HepG2 (cell line): ENCODE results near the gene SETD1A. TPM values are rescaled to one million over a fixed set of nuclear protein-coding genes. Genes with fewer than 3 reads are reported as not detected.

Experiments
- ARID3A ChIP-seq: IDR thresholded peaks from 2 replicates; pipeline ENCODE4 v1.6.1; 2012; ENCODE audit warnings: low read depth, low read length, improper control_type of control experiment
- CREB1 ChIP-seq, 2 experiments: fragments of 450-650 bp in 1 of 2; IDR thresholded peaks; 2 replicates each; pipeline ENCODE4 v1.6.1; 2016 to 2017; ENCODE audit warnings: control low read depth in 1 of 2, mild to moderate bottlenecking in 1 of 2, missing compliant biosample characterization in 1 of 2, missing genetic modification characterization in 1 of 2
- CREB3 ChIP-seq: sonication (generic); formaldehyde crosslinking; IDR thresholded peaks from 2 replicates; pipeline ENCODE4 v1.5.0; 2020; ENCODE audit warnings: missing genetic modification reagents
- EHMT2 ChIP-seq: fragments of 200-600 bp; sonication (generic); IDR thresholded peaks from 2 replicates; pipeline ENCODE4 v1.7.0; 2017; ENCODE audit warnings: antibody characterized with exemption, low read depth, low read length, borderline replicate concordance
- ELF3 ChIP-seq: IDR thresholded peaks from 2 replicates; pipeline ENCODE4 v1.6.1; 2016; ENCODE audit warnings: missing genetic modification reagents, missing compliant biosample characterization
- HNRNPH1 ChIP-seq: fragments of 200-400 bp; formaldehyde crosslinking; optimal IDR thresholded peaks from 2 replicates; pipeline ENCODE3; 2017; ENCODE audit warnings: mild to moderate bottlenecking, low read depth, low read length
- PCBP2 ChIP-seq: fragments of 200-400 bp; formaldehyde crosslinking; optimal IDR thresholded peaks from 2 replicates; pipeline ENCODE3; 2018; ENCODE audit warnings: low read length, low read depth; ENCODE audit not compliant: poor library complexity, severe bottlenecking
- SATB2 ChIP-seq: sonication (generic); formaldehyde crosslinking; IDR thresholded peaks from 2 replicates; pipeline ENCODE4 v1.5.0; 2020; ENCODE audit warnings: missing genetic modification reagents
- SIX4 ChIP-seq: sonication (generic); formaldehyde crosslinking; IDR thresholded peaks from 2 replicates; pipeline ENCODE4 v1.4.0; 2020; ENCODE audit warnings: missing genetic modification reagents
- SMARCE1 ChIP-seq: fragments of 450-650 bp; IDR thresholded peaks from 2 replicates; pipeline ENCODE4 v1.6.1; 2017; ENCODE audit warnings: borderline replicate concordance
- THAP9 ChIP-seq: sonication (generic); formaldehyde crosslinking; IDR thresholded peaks from 2 replicates; pipeline ENCODE4; 2020; ENCODE audit warnings: missing genetic modification reagents, mild to moderate bottlenecking, borderline replicate concordance
- TOE1 ChIP-seq: sonication (generic); formaldehyde crosslinking; IDR thresholded peaks from 2 replicates; pipeline ENCODE4 v1.4.0; 2020; ENCODE audit warnings: mild to moderate bottlenecking, missing genetic modification reagents
- ZFP36 ChIP-seq: fragments of 150-350 bp; IDR thresholded peaks from 2 replicates; pipeline ENCODE4 v1.6.1; 2018; ENCODE audit warnings: borderline replicate concordance, low read length, low read depth; ENCODE audit not compliant: partially characterized antibody
- ZNF138 ChIP-seq: sonication (generic); formaldehyde crosslinking; IDR thresholded peaks from 2 replicates; pipeline ENCODE4 v1.5.0; 2020; ENCODE audit warnings: mild to moderate bottlenecking, low read depth, missing genetic modification reagents
- ZNF251 ChIP-seq: sonication (generic); formaldehyde crosslinking; IDR thresholded peaks from 2 replicates; pipeline ENCODE4 v1.9.0; 2021; ENCODE audit warnings: mild to moderate bottlenecking, missing genetic modification reagents
- ZNF503 ChIP-seq: sonication (generic); formaldehyde crosslinking; IDR thresholded peaks from 2 replicates; pipeline ENCODE4 v1.4.0; 2020; ENCODE audit warnings: missing genetic modification reagents
- ZNF598 ChIP-seq: sonication (generic); formaldehyde crosslinking; IDR thresholded peaks from 2 replicates; pipeline ENCODE4 v1.5.1; 2020; ENCODE audit warnings: mild to moderate bottlenecking, missing genetic modification reagents, borderline replicate concordance
- ZNF710 ChIP-seq: sonication (generic); formaldehyde crosslinking; IDR thresholded peaks from 2 replicates; pipeline ENCODE4 v1.5.0; 2020; ENCODE audit warnings: mild to moderate bottlenecking, missing genetic modification reagents, borderline replicate concordance
- ZSCAN31 ChIP-seq: sonication (generic); formaldehyde crosslinking; IDR thresholded peaks from 2 replicates; pipeline ENCODE4 v1.5.0; 2020; ENCODE audit warnings: low read depth, mild to moderate bottlenecking, missing genetic modification reagents
- polyA plus RNA-seq, 8 experiments: library from polyadenylated mRNA; depleted of rRNA in 3 of 8; stranded (reverse) in 7 of 8; unstranded in 1 of 8; fragments of >200 nt; fragmentation: Illumina TruSeq in 4 of 8; extraction: Trizol in 4 of 8; gene quantifications; 2 replicates each; pipeline versions ENCODE4 v1.2.1 to v1.2.3, GENCODE V29; 2011 to 2016; ENCODE audit warnings: low read depth in 4 of 8, missing spikeins in 1 of 8, mixed read lengths in 1 of 8; ENCODE audit not compliant: insufficient read depth in 1 of 8
- total RNA-seq, 5 experiments: library from RNA; depleted of rRNA; stranded (reverse); fragments of >200 nt; fragmentation: Illumina TruSeq; extraction: Trizol; gene quantifications; 2 replicates each; pipeline ENCODE4 v1.2.3, GENCODE V29; 2016; ENCODE audit warnings: low read depth in 1 of 5

The SETD1A gene
- total and polyA plus RNA-seq, 2 of the 13 experiments (the other 11 are each of a cell fraction or from before 2014, with no cell fraction given) = 3.8 to 5.6 TPM

- 0 out of 2 replicates have a peak, but pooled peaks have one; percentile 35 for TF ChIP-seq ARID3A
- TF ChIP-seq ZNF138 = no peak
- TF ChIP-seq CREB3 (CRISPR knock-in tag) = no peak
- TF ChIP-seq EHMT2 = no peak
- TF ChIP-seq SATB2 (CRISPR knock-in tag) = no peak
- no peak for TF ChIP-seq ZNF598 (CRISPR knock-in tag)
- no peak for TF ChIP-seq PCBP2
- no peak for TF ChIP-seq ZFP36
- no peak for TF ChIP-seq HNRNPH1
- TF ChIP-seq ZNF503 (CRISPR knock-in tag) = no peak
- peak; percentile 83; the same call in 1 of the 2 replicates for TF ChIP-seq THAP9 (CRISPR knock-in tag)
- TF ChIP-seq CREB1 (IDR thresholded peaks at IDR 0.05) = peak; percentile 88
- peak; percentile 86 for TF ChIP-seq CREB1 (CRISPR knock-in tag; IDR thresholded peaks at IDR 0.05)
- peak; percentile 11; the same call in 1 of the 2 replicates for TF ChIP-seq ZNF710 (CRISPR knock-in tag)
- no peak; the same call in 1 of the 2 replicates for TF ChIP-seq ELF3 (CRISPR knock-in tag)
- TF ChIP-seq SIX4 (CRISPR knock-in tag) = no peak
- no peak for TF ChIP-seq SMARCE1
- TF ChIP-seq TOE1 (CRISPR knock-in tag) = no peak; the same call in 1 of the 2 replicates
- no peak for TF ChIP-seq ZNF251 (CRISPR knock-in tag)
- peak; percentile 16; the same call in 1 of the 2 replicates for TF ChIP-seq ZSCAN31 (CRISPR knock-in tag)
These were observed 34.5 kb upstream of the SETD1A start (continued) for GRCh38 chr16:30922960-30923535.
